NCI-H2171 treated with DMSO at 0.1 percent for 48 hours (cell line): ENCODE measurements around the gene SLC7A14.
A peak's percentile ranks its signal among the peaks of the same experiment; 100 is the strongest.

Experiments
- DNase-seq: peaks from one replicate; lab custom pipeline; 2025; lab: John Stamatoyannopoulos, UW

SLC7A14 gene

GRCh38 chr3:170585937-170586310 is at the start of gene SLC7A14:
SLC7A14 (minus strand) TSS chr3:170586075; CDS start chr3:170526936, 59,139 bp downstream.
- peak; percentile 84 for DNase-seq

GRCh38 chr3:170635385-170635735 is 49.5 kb upstream of the SLC7A14 start:
- DNase-seq: no peak

GRCh38 chr3:170634663-170635384 is 48.9 kb upstream of the SLC7A14 start:
- DNase-seq: no peak

- no peak for DNase-seq
Measured at GRCh38 chr3:170633573-170633972, 47.7 kb upstream of the SLC7A14 start.

GRCh38 chr3:170632780-170633179 is 46.9 kb upstream of the SLC7A14 start:
- no peak for DNase-seq

GRCh38 chr3:170631755-170632488 is 46.0 kb upstream of the SLC7A14 start:
- DNase-seq: no peak

- DNase-seq: no peak
Measured at GRCh38 chr3:170623524-170623923, 37.6 kb upstream of the SLC7A14 start.

GRCh38 chr3:170622369-170623159 is 36.7 kb upstream of the SLC7A14 start:
- peak; percentile 98 for DNase-seq

GRCh38 chr3:170621256-170621655 is 35.4 kb upstream of the SLC7A14 start:
- DNase-seq: no peak

- DNase-seq: no peak
Measured at GRCh38 chr3:170614214-170614966, 28.5 kb upstream of the SLC7A14 start.

- DNase-seq: no peak
Measured at GRCh38 chr3:170611751-170612150, 25.9 kb upstream of the SLC7A14 start.

GRCh38 chr3:170610321-170610884 is 24.5 kb upstream of the SLC7A14 start:
- no peak for DNase-seq

- DNase-seq: no peak
Measured at GRCh38 chr3:170608475-170608874, 22.6 kb upstream of the SLC7A14 start.

GRCh38 chr3:170606675-170607074 is 20.8 kb upstream of the SLC7A14 start:
- DNase-seq: no peak

- DNase-seq: no peak
Measured at GRCh38 chr3:170605490-170605889, 19.6 kb upstream of the SLC7A14 start.

GRCh38 chr3:170603770-170604510 is 18.1 kb upstream of the SLC7A14 start:
- DNase-seq: no peak

- no peak for DNase-seq
Measured at GRCh38 chr3:170602556-170602955, 16.7 kb upstream of the SLC7A14 start.

- no peak for DNase-seq
Measured at GRCh38 chr3:170600005-170600624, 14.2 kb upstream of the SLC7A14 start.

GRCh38 chr3:170599091-170599490 is 13.2 kb upstream of the SLC7A14 start:
- DNase-seq: no peak

GRCh38 chr3:170598091-170598502 is 12.2 kb upstream of the SLC7A14 start:
- DNase-seq: peak; percentile 90

- no peak for DNase-seq
Measured at GRCh38 chr3:170594528-170594927, 8.7 kb upstream of the SLC7A14 start.
